ENCODE data around the gene LRRN4. TPM values are rescaled to one million over a fixed set of nuclear protein-coding genes. Genes with fewer than 3 reads are reported as not detected.
"Not testable (repeated sequence)": the region's sequence is repeated elsewhere in the genome, so short reads cannot be mapped to it uniquely, and the experiment has no call there.

The LRRN4 gene
- total and polyA plus RNA-seq, 3 donors from 2014 or later, result 0.08 to 3.1 (median 0.43) TPM

DNA sequence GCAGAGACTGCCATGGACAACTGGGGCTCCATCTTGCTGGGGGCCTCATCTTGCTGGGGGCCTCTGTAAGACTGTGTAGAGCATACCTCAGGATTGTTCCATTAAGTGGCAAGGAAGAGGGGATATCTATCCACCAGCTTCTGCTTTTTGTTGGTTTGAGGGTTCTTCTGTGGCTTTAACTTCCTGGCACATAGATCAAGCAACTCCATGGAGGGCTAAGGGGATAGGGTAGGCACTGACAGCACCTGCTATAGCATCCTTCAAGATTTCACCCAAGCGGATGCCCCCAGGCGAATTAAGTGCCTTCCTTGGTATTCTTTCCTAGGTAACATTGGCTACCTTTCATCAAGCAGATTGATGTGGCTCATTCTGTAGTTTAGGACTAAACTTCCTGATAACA lies 3.8 kb upstream of the LRRN4 start:
- Histone ChIP-seq H3K4me1 (no peaks in the 10 kb centered on the region), H3K27me3 (no peaks in the 10 kb centered on the region), H3K4me3 (no peak overlapping the region), H3K27ac (no peak overlapping the region), H3K9me3 (no peaks in the 10 kb centered on the region), H3K36me3 (ENCODE audit: low read depth, missing control alignments) (no peaks in the 10 kb centered on the region)
- 94% methylated on average over 2 of the region's 2 CpGs for WGBS, 2 donors
- TF ChIP-seq, protein P1, sequence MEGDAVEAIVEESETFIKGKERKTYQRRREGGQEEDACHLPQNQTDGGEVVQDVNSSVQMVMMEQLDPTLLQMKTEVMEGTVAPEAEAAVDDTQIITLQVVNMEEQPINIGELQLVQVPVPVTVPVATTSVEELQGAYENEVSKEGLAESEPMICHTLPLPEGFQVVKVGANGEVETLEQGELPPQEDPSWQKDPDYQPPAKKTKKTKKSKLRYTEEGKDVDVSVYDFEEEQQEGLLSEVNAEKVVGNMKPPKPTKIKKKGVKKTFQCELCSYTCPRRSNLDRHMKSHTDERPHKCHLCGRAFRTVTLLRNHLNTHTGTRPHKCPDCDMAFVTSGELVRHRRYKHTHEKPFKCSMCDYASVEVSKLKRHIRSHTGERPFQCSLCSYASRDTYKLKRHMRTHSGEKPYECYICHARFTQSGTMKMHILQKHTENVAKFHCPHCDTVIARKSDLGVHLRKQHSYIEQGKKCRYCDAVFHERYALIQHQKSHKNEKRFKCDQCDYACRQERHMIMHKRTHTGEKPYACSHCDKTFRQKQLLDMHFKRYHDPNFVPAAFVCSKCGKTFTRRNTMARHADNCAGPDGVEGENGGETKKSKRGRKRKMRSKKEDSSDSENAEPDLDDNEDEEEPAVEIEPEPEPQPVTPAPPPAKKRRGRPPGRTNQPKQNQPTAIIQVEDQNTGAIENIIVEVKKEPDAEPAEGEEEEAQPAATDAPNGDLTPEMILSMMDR (IDR thresholded peaks at IDR 0.05), result no peak
- no peak for TF ChIP-seq POLR2A (IDR thresholded peaks at IDR 0.05)
- DNase-seq, result no peak
- intact Hi-C loops (cut with DNase I; ENCODE audit: low total_unique reads), result no loop called here

DNA sequence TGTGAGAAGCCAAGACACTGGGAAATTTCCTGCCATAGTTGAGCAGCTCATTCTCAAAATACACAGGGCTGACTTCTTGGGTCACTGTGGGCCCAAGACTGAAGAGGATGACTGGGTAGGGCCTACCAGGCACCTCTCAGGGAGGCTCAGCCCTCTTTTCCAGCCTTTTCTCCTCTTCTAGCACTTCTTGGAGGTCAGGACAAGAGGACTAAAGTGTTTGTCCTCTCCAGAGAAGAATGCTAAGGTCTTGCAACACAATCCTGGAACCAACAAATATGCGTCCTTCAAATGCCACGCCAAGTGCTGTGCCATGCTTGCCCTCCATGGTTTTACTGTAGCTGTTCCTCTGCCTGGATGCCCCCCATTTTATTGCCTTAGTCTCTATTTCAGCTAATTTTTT lies 3.3 kb upstream of the LRRN4 start:
- Histone ChIP-seq H3K4me3 (no peak overlapping the region), H3K27ac (no peak overlapping the region), H3K9me3 (no peaks in the 10 kb centered on the region), H3K4me1 (no peaks in the 10 kb centered on the region), H3K36me3 (ENCODE audit: low read depth, missing control alignments) (no peaks in the 10 kb centered on the region), H3K27me3 (no peaks in the 10 kb centered on the region)
- intact Hi-C loops (cut with DNase I; ENCODE audit: low total_unique reads), result no loop called here
- DNase-seq, result no peak
- TF ChIP-seq POLR2A (IDR thresholded peaks at IDR 0.05), result no peak
- TF ChIP-seq, protein P1 (IDR thresholded peaks at IDR 0.05), result no peak
- 95 to 100% methylated on average over 2 of the region's 2 CpGs for WGBS, 2 donors

DNA sequence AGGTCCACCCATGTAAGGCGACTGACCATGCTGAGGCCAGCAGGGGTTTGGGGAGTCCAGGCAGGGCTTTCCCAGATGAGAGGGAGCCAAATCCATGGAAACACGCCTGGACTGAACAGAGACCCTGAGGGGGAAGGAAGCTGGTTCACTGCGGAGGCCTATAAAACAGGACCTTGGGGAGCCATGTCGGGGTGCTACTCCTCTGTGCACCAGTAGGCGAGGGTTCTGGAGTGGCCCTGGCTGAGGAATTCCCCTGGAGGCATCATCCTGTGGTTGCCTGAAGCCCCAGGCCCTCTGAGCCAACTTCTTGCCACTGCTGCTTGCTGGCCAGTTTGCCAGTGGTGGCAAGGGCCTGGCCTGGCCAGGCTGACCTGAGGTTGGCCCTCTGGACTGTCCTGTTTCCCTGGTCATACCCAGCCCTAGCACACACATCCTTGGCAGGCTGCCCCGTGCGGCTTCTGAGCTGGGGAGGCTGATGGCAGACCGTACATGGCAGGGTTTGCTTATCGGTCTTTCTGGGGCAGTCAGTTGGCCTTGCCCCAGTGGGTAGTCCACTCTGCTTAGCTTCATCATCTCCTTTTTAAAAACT lies 2.2 kb upstream of the LRRN4 start:
- H3K4me3 ChIP-seq, result no peak overlapping the region
- H3K27me3 ChIP-seq, result no peaks in the 10 kb centered on the region
- no peak for TF ChIP-seq POLR2A (IDR thresholded peaks at IDR 0.05)
- TF ChIP-seq, protein P1 (IDR thresholded peaks at IDR 0.05), result no peak
- intact Hi-C loops (cut with DNase I; ENCODE audit: low total_unique reads), result no loop called here
- no peak overlapping the region for H3K27ac ChIP-seq
- WGBS, 2 donors, result 86 to 89% methylated on average over 5 to 9 of the region's 9 CpGs
- no peaks in the 10 kb centered on the region for H3K9me3 ChIP-seq
- DNase-seq, result no peak
- H3K36me3 ChIP-seq (ENCODE audit: low read depth, missing control alignments), result no peaks in the 10 kb centered on the region
- H3K4me1 ChIP-seq, result no peaks in the 10 kb centered on the region

DNA sequence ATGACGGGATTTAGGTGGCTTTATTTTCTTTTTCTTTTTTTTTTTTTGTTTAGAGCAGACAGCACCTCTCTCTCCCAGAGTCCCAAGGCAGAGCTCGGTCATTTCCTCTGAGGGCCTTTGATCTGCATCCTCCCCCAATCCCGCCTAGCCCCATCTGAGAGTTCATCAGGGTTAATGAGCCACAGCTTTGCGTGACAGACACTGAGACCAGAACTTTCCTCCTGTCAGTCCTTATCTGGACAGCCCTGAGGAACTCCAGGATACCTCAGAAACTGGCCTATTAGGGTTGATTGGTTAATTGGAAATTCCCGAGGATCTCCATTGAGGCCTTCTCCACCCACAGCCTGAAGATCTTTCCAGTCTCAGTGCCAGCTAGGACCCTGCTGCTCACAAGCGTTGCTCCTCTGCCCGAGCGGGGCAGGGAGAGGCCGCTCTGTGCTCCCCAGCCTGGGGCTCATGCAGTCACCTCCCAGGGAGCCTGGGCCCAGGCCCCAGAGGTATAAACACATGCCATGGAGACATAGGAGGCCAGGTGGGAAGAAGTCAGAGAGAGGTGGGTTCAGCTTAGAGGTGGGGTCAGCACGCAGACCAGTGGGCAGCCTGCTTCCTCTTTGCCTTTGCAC lies 1.4 kb upstream of the LRRN4 start:
- no peaks in the 10 kb centered on the region for H3K4me1 ChIP-seq
- no peaks in the 10 kb centered on the region for H3K36me3 ChIP-seq (ENCODE audit: low read depth, missing control alignments)
- WGBS, 2 donors, result 73 to 82% methylated on average over 9 to 10 of the region's 10 CpGs
- no peak overlapping the region for H3K27ac ChIP-seq
- DNase-seq, result no peak
- intact Hi-C loops (cut with DNase I; ENCODE audit: low total_unique reads), result no loop called here
- no peak overlapping the region for H3K4me3 ChIP-seq
- H3K27me3 ChIP-seq, result no peaks in the 10 kb centered on the region
- no peaks in the 10 kb centered on the region for H3K9me3 ChIP-seq
- TF ChIP-seq, protein P1 (IDR thresholded peaks at IDR 0.05), result no peak
- TF ChIP-seq POLR2A (IDR thresholded peaks at IDR 0.05), result no peak

DNA sequence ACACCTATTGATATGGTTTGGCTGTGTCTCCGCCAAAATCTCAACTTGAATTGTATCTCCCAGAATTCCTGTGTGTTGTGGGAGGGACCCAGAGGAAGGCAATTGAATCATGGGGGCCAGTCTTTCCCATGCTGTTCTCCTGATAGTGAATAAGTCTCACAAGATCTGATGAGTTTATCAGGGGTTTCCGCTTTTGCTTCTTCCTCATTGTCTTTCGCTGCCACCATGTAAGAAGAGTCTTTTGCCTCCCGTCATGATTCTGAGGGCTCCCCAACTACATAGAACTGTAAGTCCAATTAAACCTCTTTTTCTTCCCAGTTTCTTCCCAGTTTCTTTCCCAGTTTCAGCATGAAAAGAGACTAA lies 810 bp upstream of the LRRN4 start:
- intact Hi-C loops (cut with DNase I; ENCODE audit: low total_unique reads); H3K27ac ChIP-seq; DNase-seq; H3K4me1 ChIP-seq; H3K4me3 ChIP-seq; H3K9me3 ChIP-seq; H3K27me3 ChIP-seq; H3K36me3 ChIP-seq (ENCODE audit: low read depth, missing control alignments): not testable (repeated sequence)
- 64 to 71% methylated on average over 4 of the region's 4 CpGs for WGBS, 2 donors

Data from testis (tissue), 3 donors.